GM18507 (cell line): Measurements from ENCODE around the gene PHLDB3.
"Not testable (repeated sequence)": the region's sequence is repeated elsewhere in the genome, so short reads cannot be mapped to it uniquely, and the experiment has no call there.

ENCODE experiments used
- DNase-seq: peaks from one replicate; pipeline ENCODE4 v3.0.0; 2011; ENCODE audit warnings: low read depth; ENCODE audit not compliant: insufficient read length; ENCODE audit errors: extremely low spot score
- FAIRE-seq: peaks from 2 replicates; lab custom pipeline; 2011; peaks lifted over from hg19 to GRCh38; lab: Jason Lieb, UNC

Gene PHLDB3

DNA sequence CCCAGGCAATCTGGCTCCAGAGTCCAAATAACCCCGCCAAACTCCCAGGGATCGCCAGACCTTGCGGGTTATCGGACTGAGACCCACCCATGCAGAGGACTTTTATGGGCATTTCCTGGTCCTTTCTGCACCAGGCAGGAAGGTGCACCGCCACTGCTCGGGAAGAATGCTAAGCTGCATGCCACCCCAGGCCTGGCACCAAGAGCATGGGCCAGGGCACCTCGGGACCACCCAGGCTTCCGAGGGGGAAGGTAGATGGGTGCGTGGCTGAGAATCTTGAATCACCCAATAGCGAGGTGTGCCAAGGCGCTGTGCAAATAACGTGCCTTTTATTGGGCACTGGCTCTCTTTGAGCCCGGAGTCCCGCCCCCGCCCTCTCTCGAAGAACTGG lies 28.0 kb upstream of the PHLDB3 start:
- FAIRE-seq (no peak), DNase-seq (no peak)

DNA sequence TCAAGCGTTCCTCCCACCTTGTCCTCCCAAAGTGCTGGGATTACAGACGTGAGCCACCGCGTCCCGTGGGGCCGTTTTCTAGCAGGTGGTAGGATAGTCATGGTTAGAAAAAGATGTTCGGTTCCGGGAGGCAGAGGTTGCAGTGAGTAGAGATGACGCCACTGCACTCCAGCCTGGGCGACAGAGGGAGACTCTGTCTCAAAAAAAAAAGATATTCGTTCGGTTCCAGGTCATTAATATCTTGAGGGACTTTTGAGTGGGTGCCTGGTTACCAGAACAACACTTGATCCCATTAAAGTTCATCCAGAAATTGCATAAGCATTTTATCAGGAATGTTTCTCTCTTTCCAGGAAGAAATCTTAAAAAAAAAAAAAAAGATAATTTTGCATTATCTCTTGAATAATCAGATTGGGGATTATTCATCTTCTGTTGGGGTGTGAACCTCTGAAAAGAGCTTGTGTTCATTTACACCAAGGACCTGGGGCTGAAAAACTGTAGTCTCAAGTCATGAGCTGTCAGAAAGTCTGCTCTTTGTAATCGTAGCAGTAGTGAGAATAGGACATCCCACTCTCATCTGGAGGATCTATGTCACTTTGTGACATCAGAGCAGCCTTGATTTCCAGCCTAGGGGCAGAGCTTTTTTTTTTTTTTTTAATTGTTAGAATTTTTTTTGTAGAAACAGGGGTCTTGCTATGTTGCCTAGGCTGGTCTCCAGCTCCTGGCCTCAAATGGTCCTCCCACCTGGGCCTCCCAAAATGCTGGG lies 23.5 kb upstream of the PHLDB3 start:
- FAIRE-seq, result no peak
- no peak for DNase-seq

DNA sequence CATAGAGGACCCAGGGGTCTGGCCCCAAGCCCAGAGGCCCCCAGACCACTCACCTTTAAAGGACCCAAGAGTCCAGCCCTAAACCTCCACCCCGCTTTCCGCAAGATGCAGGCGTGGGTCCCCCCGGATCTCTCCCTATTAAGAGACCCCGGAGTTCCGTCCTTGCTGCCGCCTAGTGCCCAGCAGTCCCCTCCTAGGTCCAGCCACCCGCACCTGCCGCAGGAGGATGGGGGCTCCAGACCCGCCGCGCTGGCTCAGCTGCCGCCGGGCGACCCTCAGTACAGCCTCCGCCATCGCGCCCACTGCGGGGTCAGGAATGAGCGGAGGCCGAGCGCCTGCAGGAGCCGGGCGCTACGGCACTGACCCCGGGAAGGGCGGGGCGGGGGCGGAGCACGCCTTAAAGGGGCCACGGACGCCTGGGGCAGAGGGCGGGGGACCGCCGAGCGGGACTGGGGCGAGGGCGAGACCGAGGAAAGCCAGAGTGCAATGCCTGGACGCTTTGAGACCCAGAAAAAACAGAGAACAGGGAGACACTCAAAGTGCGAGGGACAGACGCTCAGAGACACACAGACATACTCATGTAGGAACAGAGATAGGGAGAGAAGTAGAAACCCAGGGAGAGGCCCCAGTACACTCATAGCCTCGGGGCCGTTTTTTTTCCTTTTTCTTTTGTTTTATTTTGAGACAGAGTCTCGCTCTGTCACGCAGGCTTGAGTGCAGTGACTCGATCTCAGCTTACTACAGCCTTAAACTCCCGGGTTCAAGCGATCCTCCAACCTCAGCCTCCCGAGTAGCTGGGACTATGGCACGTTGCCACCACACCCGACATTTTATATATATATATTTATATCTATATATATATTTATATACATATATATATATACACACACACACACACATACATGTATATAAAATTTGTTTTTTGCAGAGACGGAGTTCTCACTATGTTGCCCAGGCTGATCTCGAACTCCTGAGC lies 22.6 kb upstream of the PHLDB3 start, which contains the start of gene ETHE1:
Gene ETHE1 (minus strand): TSS at position 318 of the 976 bp plus-strand sequence. CDS start 24 bp downstream, at position 294.
- FAIRE-seq (peak; percentile 76), DNase-seq (no peak)

DNA sequence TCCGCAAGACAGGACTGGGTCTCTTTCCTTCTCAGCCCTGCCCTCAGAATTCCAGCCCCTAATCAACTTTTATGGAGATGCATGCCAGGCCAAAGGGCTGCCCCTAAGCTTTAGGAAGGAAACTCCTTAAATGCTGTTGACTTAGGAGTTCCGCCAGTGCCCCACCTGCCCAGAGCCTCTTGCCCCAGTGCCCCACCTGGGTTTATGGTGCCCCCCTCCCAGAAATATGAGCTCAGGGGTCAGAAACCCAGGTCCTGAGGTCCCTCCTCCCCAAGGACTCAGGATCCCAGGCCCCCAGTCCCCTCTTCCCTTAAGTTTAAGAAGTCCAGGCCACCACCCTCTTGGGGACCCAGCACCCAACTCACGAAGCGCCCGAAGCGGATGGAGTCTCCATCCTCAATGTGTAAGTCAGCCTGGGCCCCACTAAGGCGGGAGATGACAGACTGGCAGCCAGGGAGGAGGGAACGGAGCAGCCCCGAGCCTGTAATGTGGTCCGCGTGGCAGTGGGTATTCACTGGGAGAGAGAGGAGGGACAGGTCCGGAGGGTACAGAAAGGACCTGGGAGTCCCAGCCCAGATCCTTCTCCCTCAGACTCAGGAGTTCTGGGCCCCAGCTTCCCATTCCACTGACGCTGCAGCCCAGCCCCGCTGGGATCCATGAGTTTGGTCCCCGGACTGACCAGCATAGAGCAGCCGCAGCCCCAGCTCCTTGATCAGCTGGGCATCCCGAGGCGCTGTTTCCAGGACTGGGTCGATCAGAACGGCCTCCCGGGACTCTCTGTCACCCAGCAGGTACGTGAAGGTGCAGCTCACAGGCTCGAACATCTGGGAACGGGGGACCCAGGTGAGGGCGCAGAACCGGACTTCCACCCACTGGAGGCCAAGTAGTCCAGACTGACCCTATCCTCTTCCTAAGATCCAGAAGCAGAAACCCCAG lies 21.6 kb upstream of the PHLDB3 start:
- no peak for DNase-seq
- FAIRE-seq, result no peak

DNA sequence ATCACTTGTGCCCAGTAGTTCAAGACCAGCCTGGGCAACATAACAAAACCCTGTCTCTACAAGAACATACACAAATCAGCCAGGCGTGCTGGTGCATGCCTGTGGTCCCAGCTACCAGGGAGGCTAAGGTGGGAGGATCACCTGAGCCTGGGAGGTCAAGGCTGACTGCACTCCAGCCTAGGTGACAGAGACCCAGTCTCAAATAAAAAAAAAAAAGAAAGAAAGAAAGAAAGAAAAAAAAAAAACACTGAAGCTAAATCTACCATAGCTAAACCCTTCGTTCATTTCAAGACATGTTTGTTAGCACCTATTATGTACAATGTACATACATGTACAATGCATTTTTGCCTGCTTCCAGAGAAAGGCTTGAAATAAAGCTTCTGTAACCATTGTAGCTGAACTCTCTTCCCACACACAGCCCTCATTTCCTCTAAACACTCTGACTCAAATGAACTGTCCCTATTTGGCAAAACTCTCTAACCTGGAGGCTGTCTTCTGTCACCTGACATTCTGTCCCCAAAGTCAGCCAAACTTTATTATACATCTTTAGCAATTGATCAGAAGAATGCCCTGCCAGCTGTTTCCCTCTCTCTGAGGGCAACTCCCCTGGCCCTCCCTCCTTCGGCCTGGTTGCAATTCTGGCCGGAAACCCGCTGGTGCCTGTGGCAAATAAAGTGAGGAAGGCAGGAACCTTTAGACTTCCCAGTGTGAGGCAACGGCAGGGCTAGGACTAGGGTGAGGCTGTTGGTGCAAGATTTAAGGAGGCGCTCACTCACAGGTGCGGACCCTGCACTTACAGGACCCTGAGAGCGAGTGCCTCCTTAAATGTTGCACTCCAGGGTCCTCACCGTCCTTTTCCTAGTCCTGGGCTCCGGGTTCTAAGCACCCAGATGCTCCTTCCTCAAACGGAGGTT lies 20.6 kb upstream of the PHLDB3 start:
- DNase-seq, result no peak
- FAIRE-seq, result peak; percentile 71

DNA sequence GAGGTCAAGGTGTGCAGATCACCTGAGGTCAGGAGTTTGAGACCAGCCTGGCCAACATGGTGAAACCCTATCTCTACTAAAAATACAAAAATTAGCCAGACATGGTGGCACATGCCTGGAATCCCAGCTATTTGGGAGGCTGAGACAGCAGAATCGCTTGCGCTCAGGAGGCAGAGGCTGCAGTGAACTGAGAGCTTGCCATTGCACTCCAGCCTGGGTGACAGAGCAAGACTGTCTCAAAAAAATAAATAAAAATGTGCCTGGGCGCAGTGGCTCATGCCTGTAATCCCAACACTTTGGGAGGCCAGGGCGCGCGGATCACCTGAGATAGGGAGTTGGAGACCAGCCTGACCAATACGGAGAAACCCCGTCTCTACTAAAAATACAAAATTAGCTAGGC lies 19.1 kb upstream of the PHLDB3 start:
- FAIRE-seq, DNase-seq: not testable (repeated sequence)

DNA sequence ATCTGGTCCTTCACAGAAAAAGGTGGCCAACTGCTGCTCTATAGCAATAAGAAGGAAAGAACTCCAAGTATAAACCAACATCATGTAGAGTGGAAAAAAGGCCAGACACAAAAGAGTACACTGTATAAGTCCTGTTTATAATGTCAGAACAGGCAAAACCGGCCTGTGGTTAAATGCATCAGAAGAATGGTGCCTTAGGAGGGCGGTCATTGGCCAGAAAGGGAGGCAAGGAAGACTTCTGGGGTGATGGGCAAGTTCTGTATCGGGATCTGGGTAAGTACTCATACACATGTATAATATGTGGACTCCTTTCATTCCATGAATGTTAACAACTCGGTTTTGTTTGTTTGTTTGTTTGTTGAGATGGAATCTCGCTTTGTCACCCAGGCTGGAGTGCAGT lies 18.4 kb upstream of the PHLDB3 start:
- no peak for FAIRE-seq
- no peak for DNase-seq

DNA sequence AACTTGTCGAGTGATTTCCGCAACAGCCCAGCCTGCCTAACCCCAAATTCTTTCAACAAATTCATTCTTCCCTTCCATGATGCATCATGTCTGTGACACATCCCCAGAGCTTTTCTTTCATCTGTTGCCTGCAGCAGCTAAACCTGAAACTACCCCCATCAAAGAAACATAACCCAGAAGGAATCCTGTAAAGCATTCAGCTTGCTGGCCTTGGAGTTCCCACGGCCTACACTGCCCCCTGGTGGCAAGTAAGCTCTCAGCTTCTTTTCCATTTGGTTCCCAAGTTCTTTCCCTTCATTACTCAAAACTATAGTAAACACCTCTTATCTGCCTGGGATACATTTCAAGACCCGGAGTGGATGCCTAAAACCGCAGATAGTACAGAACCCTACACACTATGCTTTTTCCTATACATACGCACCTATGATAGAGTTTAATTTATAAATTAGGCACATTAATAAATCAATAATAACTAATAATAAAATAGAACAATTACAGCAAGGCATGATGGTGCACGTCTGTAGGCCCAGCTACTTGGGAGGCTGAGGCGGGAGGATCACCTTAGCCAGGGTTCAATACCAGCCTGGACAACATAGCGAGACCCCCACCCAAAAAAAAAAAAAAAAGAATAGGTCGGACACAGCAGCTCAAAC lies 15.0 kb upstream of the PHLDB3 start:
- peak; percentile 80 for FAIRE-seq
- DNase-seq, result no peak

DNA sequence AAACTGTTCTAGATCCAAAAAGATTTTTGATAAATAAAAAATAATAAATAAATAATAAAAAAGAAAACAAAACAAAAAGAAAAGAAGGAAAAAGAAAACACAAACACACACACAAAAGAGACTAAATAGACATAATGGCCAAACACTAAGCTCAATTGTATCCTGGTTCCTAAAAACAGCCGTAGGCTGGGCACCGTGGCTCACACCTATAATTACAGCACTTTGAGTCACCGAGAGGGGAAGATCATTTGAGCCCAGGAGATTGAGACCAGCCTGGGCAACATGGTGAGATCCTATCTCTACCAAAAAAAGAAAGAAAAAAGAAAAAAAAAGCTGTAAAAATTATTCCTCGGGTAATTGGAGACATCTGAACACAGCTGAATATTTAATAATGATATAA lies 13.5 kb upstream of the PHLDB3 start:
- FAIRE-seq, result no peak
- no peak for DNase-seq

DNA sequence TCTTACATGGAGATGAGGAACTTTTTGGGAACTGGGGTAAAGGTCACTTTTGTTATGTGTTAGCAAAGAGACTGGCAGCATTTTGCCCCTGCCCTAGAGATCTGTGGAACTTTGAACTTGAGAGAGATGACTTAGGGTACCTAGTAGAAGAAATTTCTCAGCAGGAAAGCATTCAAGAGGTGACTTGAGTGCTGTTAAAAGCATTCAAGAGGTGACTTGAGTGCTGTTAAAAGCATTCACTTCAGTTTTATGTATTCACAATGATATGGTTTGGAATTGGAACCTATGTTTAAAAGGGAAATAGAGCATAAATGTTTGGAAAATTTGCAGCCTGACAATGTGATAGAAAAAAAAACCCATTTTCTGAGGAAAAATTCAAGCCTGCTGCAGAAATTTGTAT lies 7.9 kb upstream of the PHLDB3 start:
- DNase-seq, FAIRE-seq: not testable (repeated sequence)

DNA sequence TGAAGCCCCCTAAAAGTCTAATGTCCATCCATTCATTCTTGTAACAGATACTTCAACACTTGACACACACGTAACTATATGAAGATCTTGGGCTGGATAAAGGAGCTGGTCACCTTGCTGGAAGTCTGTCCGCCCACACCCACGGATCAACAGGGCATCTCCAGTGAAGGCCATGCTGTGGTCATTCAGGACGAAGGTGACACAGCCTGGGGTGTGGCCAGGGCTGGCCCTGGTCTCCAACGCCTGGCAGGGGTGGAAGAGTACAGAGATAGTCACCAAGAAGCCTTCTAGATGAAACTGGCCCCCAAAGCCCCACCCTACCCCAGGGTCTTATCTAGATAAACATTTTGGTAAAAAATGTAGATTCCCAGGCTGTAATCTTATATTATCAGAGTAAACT lies 6.8 kb upstream of the PHLDB3 start:
- FAIRE-seq, result no peak

DNA sequence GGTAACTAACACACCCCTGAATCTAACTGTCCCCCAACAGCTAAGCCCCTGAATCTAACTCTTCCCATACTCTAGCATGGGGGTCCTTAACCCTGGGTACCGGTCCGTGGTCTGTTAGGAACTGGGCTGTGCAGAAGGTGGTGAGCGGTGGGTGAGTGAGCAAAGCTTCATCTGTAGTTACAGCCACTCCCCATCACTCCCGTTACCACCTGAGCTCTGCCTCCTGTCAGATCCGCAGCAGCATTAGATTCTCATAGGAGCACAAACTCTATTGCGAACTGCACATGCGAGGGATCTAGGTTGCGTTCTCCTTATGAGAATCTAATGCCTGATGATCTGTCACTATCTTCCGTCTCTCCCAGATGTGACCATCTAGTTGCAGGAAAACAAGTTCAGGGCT lies 6.2 kb upstream of the PHLDB3 start:
- DNase-seq (no peak), FAIRE-seq (no peak)

More for the DNA sequence above, 6.8 kb upstream of the PHLDB3 start:
- DNase-seq, result no peak

DNA sequence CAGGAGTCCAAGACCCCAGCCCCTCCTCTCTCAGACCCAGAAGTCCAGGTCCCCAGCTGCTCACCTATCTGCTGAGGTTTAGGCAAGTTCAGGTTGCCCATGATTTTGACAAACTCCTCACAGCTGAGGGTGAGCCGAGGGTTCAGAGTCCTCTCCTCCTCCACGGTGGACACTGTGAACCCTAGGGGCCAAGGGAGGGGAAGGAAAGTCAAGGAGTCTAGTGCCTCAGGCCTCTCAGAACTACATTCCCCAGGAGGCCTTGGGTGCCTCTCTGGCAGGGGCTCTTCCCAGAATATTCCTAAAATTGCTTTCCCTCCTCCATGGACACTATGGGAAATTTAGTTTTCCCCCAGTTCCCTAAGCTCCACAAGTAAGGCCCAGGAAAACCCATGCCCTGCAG lies 3.3 kb upstream of the PHLDB3 start:
- DNase-seq, result no peak
- FAIRE-seq, result no peak

DNA sequence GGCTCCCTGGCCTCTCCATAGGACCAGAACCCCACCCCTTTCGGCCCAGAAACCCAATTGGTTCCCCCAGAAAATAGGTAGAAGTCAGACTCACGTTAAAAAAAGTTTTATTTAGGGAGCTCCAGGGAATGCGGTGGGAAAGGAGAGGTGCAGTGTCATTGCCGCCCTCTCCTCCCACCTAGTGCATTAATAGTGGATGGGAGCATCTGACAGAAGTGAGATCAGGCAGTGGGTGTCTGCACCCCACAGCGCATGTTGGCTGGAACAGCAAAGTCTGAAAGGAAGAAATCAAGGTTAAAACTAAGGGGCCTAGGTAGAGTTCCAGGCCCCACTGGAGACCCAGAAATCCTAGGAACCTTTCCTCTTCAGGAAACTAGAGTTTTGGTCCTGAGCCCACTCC lies 2.1 kb upstream of the PHLDB3 start:
- no peak for DNase-seq
- no peak for FAIRE-seq

DNA sequence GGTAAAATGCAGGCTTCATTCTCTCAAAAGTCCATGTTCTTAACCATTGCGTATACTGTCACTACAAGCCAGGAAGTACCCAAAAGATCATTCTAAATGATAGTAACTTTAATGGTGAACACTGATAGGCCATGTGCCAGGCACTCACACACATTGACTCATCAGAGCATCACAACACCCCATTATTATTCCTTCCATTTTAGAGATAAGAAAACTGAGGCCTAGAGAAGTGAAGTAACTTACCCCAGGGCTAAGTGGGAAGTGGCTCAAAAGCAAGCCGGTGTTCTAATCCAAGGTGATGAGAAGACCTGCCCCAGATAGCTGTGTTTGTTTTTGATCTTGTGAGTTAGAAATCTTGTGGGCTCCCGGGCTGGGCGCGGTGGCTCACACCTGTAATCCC lies 1.4 kb upstream of the PHLDB3 start:
- DNase-seq, result no peak
- no peak for FAIRE-seq

DNA sequence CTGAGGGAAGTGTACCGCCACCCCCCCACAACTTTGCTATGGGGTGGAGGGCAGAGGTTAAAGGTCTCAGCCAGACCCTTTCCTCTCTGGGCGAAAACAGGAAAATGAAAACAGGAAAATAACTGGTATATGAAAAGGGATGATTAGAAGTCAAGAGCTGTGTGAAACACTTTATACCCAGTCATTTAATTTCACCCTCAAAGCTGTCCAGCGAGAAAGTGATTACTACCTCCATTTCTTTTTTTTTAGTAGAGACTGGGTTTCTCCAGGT lies 575 bp upstream of the PHLDB3 start:
- FAIRE-seq (no peak), DNase-seq (no peak)

DNA sequence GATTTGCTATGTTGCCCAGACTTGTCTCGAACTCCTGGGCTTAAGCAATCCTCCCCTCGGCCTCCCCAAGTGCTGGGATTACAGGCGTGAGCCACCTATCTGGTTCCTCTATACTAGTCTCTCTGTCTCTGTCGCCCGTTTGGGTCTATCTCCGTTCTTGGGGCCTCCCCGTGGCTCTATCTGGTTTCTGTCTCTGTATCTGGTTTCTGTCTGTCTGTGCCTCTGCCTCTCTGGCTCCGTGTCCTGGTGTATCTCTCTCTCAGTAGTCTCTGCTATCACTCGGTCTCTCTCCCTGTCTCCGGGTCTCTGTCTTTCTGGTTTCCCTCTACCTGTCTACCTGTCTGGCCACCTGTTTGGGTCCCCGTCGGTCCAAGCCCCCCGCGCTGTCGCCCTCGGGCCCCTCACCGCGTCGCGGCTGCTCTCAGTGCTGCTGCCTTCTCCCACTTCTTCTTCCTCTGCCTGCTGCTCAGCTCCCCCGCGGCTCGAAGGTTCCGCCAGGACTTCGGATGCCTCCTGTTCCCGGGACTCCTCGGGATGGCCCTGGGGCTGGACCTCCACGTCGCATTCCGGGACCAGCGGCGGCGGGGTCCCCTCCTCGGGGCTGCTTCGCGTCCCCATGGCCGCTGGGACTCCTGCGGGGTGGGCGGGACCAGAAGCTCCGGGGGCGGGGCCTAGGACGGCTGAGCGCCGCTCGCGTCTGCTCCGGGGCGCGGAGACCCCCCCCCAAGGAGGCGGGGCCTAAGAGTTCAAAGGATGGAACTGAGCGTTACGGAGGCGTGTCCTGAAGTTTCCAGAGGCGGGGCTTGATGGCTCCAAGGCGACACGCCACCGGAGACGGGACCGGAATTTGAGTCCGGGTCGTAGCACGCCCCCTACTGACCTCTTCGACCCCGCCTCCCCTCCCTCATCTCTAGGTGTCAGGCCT lies 783 bp downstream of the PHLDB3 start:
- peak; percentile 99 for DNase-seq
- FAIRE-seq, result peak; percentile 98
